Muscle of back (tissue), 11 donors: ENCODE data around the gene ZNF385D. TPM values are rescaled to one million over a fixed set of nuclear protein-coding genes. Genes with fewer than 3 reads are reported as not detected.
"Not testable (repeated sequence)": the region's sequence is repeated elsewhere in the genome, so short reads cannot be mapped to it uniquely, and the experiment has no call there.

Experiments used
- DNase-seq, 3 donors: peaks; one replicate each; pipeline versions ENCODE4 v3.0.0 to v3.0.0-alpha.2; 2013
- polyA plus RNA-seq, 10 donors: library from polyadenylated mRNA; unstranded; fragments of 120-200 nt; gene quantifications; one replicate each; pipeline ENCODE4 v1.2.1, GENCODE V29; 2013; ENCODE audit not compliant: insufficient read length in 10 of 10

Gene ZNF385D
- polyA plus RNA-seq, 10 donors: 24.4 to 36.2 (median 27.6) TPM

DNA sequence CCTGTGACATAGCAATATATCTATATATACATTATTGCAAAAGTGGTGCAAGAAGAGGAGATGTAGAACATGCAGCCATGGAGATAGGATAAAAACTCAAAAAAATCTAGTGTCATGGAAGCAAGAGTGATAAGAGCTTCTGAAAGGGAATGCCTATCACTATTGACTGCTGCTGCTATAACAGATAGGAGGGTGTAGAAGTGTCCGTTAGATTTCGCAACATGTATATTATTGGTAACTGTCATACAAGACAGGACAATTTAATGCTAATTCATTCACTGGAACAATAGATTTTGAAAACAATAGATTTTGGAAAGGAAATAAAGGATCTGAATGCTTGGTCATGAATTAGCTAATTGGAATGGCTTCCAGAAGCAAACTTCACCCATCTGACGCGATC is 224.5 kb downstream of the ZNF385D start:
- no peak for DNase-seq

DNA sequence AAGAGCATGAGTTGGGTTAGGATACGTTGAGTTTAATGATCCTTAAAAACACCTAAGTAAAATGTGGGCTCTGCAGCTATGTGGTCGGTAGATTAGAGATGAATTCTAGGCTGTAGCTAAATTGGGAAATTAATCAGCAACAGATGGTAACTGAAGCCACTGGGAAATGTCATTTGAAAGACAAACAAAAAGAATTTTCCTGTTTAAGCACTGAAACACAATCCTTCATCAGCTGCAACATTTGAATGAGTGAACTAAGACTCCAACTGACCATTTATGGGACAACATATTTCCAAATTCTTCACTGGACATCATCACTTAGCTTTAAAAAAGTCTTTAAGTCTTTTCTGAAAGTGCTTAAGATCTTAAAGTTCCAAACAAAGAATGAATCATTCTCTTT is 226.9 kb downstream of the ZNF385D start:
- peak in 2 of 3 donors; percentile 45 to 66 for DNase-seq

DNA sequence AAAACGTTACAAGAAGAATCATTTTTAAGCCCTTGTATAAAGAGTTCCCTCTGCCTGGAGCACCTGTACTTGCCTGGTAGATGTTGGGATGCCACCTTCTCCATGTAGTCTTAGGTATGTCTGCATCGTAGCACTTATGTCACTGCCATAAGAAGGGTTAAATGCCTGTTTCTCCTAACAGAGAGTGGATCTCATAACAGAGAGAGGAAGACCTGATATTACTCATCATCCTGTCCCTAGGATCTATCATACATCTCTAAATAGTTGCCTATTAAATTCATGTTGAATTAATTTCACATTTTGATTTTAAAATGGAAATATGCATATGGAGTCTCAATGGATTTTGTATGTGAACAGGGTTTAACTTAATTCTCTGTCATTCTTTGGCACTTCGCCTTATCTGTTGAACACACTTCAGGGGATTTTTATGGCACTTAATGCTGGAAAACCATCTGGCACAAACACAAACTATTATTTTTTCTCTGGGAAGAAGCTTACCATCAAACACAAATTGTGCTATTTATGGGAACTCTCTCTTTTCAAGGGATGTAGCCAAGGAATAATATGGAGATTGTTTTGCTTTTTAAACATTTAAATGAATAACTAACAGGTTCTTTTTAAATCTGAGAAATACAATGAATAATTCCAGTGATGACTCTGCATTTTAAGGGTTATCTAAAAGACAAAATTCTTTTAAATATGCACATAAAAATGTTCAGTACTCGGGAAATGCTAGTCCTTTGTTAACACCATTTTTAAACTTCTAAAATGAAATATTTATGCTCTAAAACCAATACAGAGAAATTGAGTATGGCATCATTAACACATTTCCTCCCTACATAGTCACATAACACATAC is 230.7 kb downstream of the ZNF385D start:
- DNase-seq: peak; percentile 23 to 76 (median 59)

DNA sequence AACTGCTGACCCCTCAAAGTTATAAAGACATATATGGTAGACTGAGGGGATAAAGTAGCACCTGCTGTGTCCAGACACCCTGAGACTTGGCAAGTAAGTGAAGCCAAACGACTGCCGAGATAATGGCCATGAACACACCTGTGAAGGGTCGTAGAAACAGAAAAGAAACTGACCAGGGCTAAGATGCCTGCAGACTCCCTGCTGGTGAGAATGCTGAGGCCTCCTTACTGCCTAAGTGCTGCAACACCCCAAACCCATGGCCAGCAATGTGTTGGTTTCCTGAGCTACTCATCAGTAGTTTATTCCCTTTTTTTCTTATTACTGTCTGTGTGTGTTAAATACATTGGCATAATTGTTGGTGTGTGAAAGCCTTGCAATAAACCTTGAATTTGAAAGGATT is 233.8 kb downstream of the ZNF385D start:
- no peak for DNase-seq

DNA sequence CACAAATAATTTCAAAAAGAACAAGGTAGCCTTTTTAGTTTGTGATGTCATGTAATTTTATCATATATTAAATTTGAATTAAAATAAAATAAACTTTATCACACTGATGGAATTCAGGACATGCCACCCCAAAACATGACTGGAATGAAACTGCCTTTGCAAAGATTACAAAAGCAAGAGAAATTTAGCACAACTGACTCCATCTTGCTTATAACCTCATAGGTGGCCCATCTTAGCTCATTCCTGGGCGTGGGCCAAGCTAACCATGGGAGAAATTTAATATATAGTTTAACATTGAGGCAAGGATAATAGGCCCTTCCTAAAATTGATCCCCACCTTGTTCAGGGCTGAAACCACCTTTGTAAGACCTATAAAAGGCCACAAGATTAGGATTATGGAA is 235.6 kb downstream of the ZNF385D start:
- no peak for DNase-seq

DNA sequence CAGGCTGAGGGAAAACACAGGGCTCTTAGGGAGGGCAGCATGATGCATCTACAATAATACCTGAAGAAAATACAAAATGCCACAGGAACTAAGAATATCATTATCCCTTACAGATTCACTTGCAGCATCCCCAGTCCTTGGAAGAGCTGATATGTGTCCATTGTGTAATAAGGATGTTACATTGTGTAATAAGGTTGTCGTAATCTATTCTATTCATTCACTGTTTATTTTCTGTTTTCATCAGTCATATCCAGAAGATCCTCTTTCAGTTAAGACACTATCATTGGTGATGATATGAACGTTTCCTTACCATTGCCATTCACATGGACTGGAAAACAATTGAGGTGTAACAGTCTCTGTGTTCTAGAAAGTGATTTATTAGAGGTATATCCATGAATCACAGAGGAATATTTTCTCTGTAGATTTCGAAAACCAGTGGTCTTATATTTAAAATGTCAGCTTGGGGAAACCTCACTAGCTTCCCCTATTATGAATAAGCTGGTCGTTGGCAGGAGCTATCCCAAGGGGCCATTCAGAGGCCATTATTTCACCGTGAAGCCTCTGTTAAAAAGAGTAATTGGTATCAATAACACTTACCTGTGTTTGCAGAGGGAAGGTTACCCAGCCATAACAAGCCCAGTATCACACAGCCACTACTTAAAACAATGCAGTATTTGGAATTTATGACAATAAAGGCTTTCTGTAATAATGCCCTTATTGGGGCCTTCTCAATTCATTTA is 241.1 kb downstream of the ZNF385D start:
- DNase-seq: no peak

DNA sequence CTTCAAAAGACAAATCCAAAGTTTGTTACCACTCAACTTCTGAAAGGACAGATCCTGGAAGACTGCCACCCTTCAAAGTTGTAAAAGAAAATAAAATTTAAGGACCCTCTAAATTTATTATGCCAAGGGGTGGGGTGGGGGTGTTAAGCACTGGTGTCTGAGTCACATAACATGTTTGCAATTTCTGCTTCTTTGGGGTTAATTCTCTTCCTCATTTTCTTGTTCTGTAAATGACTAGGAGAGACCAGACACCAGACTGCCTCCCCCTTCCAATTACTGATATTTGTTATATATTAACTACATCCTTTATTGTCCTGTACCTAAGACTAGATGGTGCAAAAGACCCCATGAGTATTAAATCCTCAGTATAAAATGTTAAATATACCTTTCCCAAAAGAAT is 242.8 kb downstream of the ZNF385D start:
- no peak for DNase-seq

DNA sequence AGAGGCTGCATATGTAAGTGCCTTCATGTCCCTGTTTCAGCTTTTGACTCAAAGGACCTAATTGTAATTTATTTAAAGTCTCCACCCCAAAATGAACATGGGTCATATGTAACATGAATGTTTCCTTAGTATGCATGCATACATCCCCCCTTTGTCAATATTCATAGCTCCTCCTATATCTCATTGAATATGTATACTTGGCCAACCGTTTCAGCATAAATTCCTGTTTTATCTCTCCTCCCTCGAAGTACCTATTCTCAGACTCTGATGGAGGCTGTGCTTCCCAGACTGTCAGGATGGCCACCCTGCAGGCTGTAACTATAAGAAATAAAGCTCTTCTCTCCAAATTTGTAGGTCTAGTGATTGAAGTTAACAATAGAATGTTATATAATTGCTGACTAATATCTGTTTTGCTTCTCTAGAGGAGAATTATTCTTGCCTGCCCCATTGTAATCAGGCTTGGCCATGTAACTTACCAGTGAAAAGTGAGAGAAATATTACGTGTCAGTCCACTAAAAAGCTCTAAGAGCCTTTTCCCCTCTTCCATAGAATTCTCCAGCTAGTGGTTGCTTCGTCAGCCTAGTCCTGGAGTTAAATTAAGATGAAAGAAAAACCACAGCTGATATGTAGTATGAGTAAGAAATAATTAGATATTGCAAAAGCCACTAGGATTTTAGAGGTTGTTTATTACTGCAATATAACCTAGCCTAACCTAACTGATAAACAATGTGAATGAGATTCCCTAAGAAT is 245.1 kb downstream of the ZNF385D start:
- no peak for DNase-seq

DNA sequence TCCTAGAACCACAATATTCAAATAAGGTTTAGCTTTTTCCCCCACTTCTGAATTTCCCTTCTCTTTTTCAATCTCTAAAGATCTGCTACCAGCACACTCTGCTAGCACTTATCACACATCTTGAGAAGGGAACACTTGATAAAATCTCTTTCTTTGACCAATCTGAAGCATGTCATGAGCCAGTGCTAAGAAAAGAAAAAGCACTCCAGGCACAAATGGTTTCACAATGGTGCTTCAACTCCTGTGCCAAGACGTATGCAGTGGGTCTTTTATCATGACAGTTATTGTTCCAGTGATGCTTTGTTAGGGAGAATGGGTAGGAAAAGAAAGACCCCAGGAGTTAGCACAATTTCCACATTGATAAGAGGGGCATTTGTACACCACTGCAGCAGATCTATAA is 248.4 kb downstream of the ZNF385D start:
- no peak for DNase-seq

DNA sequence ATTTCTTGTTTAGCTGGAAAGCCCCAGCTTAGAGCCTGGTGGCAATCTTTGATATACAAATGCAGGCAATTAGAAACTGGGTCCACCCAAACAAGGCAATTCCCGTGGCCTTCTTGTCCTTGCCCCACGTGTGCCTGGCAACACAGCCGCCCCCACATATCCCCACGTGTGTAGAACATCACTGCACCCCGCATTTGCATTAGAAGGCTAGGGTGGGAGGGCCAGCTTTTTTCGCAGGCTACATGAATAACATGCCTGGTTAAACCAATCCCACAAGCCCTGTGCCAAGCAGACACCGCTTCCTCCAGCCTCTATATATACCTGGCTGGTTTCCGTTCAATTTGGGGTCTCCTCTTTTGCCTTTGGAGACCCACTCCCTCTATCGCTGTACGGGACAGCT is 250.2 kb downstream of the ZNF385D start:
- no peak for DNase-seq

DNA sequence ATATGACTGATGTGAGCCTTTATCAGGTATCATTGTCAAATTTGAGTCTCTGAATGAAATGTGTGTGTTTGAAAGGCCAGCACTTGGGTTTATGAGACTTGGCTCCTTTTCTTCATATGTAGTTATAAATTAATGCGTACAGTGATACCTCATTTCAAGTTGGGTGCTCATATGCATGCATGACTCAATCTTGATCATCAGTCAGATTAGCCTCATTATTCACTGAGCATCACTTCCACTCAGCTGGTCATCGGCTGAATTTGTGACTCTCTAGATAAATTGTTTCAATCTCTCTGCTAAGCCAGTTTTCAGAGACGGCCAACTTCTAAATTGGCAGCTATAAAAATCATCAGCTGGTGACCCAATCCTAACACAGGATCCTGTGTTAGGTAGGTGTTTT is 260.3 kb downstream of the ZNF385D start:
- DNase-seq: not testable (repeated sequence)

DNA sequence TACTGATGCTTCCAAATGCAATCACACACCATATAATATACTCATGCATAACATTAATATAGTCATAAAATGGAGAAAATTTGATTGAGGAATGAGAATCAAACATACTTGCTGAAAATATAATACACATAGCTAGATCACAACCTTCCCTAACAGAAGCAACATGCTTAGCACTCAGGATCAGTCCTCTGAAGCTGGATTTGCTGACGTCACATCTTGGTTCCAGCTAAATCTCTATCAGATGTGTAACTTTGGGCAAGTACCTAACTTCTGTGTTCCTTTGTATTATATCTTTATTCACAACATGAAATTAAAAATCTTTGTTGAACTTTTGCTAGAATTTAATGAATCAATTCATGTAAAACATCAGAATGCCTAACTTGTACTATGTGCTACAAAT is 263.5 kb downstream of the ZNF385D start:
- no peak for DNase-seq

DNA sequence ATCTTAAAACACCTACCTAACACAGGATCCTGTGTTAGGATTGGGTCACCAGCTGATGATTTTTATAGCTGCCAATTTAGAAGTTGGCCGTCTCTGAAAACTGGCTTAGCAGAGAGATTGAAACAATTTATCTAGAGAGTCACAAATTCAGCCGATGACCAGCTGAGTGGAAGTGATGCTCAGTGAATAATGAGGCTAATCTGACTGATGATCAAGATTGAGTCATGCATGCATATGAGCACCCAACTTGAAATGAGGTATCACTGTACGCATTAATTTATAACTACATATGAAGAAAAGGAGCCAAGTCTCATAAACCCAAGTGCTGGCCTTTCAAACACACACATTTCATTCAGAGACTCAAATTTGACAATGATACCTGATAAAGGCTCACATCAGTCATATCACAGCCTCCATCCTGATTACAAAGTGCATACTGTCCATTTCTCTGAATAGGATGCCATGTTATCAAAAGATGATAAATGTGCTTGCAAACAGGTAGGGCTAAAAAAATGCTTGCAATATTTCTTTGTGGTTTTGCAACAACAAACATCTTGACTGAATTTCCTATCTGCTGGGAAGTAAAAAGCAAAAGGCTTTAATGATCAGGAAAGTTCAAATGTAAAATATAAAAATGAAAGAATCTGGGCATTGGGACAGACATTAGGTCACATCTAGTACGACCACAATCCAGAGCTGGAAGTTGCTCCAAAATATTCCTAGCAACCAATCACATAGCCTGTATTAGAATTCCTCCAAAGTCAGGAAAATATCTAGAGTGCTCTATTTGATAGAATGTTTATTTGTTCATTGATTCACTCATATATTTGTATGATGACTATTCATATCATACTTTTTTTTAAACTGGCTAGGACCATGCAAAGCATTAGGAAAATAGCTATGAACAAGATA is 264.7 kb downstream of the ZNF385D start:
- DNase-seq: peak in 2 of 3 donors; percentile 2 to 32

DNA sequence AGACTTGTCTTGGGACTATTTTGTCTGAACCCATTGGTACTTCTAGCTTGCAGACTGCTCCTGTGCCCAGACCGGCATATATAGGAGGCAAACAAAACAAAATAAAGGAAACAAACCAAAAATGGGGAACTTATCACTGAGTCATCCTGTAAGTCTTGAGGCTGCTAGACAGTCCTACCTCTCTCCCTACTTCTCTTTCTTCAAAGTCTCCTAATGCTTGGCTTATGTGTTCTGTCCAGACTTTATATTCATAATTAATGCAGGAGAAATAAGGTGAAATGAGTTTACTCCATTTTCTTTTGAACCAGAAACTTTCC is 266.2 kb downstream of the ZNF385D start:
- no peak for DNase-seq

DNA sequence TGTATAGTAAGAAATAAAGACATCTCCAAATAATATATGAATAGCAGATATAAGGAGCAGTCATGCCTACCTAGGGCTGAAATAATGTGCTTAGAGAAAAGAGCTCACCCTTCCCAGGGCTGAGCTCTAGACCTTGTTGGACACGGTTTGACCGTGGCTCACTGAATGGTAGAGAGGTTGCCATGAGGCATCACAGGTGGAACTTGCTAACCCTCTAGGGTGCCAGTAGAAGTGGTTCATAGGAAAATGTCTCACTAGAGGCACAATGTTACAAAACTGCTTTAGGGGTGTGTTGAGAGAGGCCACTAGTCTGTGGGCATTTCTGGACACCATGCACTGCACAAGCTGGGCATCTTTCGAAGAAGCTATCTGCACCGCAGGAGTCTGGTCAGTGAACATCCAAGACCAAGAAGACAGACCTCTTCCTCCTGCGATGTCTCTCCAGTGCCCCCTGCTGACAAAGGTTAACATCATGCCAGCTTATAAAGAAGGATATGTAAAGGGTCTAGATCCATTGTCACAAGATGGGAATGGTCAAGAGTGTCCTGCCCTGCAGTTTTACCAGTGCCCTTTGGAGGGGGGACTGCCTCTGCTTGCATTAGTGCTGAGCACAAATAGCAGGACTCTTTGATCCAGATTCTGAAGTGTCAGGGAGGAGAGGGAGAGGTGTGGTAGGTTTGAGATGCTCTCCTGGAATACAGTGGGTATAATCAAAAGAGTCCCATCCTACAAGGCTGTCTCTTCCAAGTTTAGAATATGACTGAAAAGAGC is 266.8 kb downstream of the ZNF385D start:
- DNase-seq: peak; percentile 29 to 61 (median 41)

DNA sequence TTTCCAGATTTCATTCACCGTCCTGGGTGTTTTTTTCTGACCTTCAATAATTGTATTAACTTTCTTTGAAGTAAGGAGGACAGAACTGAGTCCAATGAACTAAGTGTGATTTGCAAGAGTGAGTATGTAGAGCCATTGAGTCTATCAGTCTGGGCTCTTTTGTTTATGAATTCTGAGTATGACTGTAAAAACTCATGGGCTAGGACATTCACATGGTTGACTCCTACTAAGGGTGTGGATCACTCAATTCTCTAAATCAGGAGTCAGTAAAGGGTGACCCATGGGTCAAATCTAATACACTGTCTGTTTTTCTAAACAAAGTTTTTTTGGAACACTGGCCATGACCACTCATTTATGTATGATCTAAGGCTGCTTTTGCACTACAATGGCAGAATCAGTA is 269.0 kb downstream of the ZNF385D start:
- no peak for DNase-seq

DNA sequence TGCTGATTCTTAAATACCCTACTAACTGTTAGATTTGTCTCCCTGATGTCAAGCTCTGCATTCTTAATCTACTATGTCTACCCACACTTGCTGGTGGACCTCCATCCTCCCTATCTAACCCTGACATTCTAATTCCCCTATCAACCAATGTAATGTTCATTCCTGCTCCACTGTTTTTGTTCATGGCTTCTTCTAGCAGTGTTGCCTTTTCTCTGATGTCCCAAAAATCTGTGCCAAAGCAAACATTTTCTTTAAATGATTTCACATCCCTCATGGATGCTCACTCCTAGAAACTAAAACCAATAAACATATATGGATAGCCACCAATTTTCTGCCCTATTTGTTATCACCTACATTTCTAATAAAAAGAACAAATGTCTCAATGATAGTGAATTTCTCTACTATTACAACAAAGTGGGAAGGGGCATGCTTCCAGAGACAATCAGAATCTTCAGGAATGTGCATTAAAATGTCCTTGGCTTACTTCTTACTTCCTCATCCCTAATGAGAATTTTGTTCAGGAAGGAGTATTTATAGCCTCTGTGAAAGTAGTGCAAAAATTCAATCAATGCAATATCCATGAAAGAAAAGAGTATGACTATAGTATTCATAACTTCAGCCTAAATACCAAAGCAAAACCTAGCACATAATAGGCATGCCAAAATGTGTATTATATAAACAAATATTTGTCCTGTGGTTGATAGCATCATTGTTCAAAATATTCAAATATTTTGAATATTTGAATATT is 273.3 kb downstream of the ZNF385D start:
- DNase-seq: peak; percentile 28 to 45 (median 29)

DNA sequence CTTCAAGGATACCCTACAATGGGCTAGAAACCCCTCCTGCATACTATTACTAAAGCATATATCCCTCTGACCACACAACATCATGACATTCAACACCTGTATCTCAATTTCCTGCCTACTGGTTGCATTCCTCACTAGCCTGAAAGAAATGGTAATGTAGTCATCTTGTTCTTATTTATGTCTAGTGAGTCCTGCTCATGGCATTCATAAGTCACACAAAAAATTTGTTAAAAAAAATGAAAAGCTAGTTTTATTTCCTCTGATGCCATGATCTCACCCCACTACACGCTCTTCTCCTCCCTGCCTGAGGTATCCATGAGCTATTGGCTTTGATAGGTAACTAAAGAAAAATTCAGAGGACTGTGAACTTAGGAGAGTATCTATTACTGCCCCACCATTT is 284.5 kb downstream of the ZNF385D start:
- DNase-seq: no peak

DNA sequence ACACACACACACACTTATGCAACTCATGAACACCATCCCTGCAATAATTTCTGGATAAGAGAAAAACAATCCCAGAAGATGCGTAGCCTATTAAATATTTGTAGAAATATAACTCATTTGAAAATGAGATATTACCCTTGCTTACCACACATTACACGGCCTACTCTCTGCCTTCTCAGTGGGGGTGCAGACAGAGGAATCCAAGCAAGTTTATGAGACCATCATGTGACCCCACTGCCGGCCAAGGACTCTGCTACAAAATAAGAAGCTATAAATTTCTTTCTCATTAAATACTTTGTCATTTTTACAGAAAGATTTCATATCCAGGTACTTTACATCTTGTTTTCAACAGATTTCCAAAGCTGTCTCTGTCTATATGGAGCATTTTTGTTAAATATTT is 286.3 kb downstream of the ZNF385D start:
- DNase-seq: peak in 2 of 3 donors; percentile 46 to 81

DNA sequence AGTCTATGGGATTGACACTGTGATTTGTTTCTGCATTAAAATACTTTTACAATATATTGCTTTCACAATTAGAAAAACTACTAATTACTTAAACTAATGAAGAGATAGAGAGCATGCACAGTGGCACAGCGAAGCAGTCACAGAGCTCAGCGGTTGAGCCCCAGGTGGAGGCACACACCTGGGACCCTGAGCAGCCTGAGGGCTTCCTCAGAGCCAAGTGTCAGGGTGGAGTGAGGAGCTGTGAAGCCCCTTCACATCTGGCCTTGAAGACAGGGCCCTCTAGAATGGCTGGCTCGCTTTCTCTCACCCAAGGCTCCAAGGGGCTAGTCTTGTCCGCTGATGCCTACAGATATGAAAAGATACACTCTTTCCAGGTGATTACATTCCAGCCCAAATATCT is 287.7 kb downstream of the ZNF385D start:
- DNase-seq: no peak
